ENCODE measurements around the gene LYPD8. TPM values are rescaled to one million over a fixed set of nuclear protein-coding genes. Genes with fewer than 3 reads are reported as not detected.

The LYPD8 gene
- polyA plus RNA-seq, 1 donor from 2014 or later: not detected

DNA sequence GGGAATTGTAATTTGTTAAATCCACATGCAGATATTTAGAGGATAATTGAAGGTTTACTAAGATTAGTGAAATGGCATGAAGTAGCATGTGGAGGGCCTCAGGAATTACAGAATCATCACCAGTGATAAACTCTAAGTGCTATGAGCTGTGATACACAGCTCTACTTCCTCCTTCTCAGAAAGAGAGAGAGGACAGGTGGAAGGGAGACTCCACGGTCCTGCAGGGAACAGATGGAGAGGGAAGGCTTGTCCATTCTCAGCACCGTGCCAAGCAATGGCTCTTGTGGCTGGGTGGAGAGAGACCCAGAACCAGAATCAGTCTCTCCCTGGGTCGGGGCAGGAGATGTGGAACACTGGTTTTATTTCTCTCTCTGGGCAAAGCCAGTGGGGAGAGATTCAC, 27.8 kb upstream of the LYPD8 start:
- Histone ChIP-seq H3K4me2 (ENCODE audit: low read length) (no peak overlapping the region), H4K20me1 (ENCODE audit: insufficient read depth) (no peaks in the 10 kb centered on the region), H3K9me2 (ENCODE audit: insufficient read depth, low read length) (no peaks in the 10 kb centered on the region), H3K27me3 (ENCODE audit: insufficient read depth, low read depth, low read length) (no peaks in the 10 kb centered on the region), H2AFZ (ENCODE audit: low read depth, low read length) (no peak overlapping the region), H3K79me2 (replicated peaks; ENCODE audit: insufficient read depth, low read length) (no peaks in the 10 kb centered on the region), H3F3A (ENCODE audit: insufficient read depth, low read length, poor library complexity, severe bottlenecking) (no peaks in the 10 kb centered on the region), H3K36me3 (ENCODE audit: insufficient read depth, low read length) (no peaks in the 10 kb centered on the region), H3K4me3 (ENCODE audit: low read length) (no peak overlapping the region), H3K27ac (ENCODE audit: low read length) (no peak overlapping the region), H3K9me3 (ENCODE audit: low read length) (no peaks in the 10 kb centered on the region), H3K9ac (ENCODE audit: low read length) (no peak overlapping the region)
- TF ChIP-seq SMC3 (conservative IDR thresholded peaks at IDR 0.05; ENCODE audit: poor library complexity) (no peak), EZH2 (IDR thresholded peaks at IDR 0.05; ENCODE audit: borderline replicate concordance, insufficient read depth, low read length, poor library complexity, severe bottlenecking) (no peak), TAF1 (IDR thresholded peaks at IDR 0.05; ENCODE audit: low read depth) (no peak), POLR2AphosphoS5 (IDR thresholded peaks at IDR 0.05) (no peak), RAD21 (conservative IDR thresholded peaks at IDR 0.05) (no peak), EP300 (conservative IDR thresholded peaks at IDR 0.05; ENCODE audit: poor library complexity, severe bottlenecking) (no peak), MXI1 (conservative IDR thresholded peaks at IDR 0.05; ENCODE audit: poor library complexity, severe bottlenecking) (no peak)
- TF ChIP-seq, protein P1, sequence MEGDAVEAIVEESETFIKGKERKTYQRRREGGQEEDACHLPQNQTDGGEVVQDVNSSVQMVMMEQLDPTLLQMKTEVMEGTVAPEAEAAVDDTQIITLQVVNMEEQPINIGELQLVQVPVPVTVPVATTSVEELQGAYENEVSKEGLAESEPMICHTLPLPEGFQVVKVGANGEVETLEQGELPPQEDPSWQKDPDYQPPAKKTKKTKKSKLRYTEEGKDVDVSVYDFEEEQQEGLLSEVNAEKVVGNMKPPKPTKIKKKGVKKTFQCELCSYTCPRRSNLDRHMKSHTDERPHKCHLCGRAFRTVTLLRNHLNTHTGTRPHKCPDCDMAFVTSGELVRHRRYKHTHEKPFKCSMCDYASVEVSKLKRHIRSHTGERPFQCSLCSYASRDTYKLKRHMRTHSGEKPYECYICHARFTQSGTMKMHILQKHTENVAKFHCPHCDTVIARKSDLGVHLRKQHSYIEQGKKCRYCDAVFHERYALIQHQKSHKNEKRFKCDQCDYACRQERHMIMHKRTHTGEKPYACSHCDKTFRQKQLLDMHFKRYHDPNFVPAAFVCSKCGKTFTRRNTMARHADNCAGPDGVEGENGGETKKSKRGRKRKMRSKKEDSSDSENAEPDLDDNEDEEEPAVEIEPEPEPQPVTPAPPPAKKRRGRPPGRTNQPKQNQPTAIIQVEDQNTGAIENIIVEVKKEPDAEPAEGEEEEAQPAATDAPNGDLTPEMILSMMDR (IDR thresholded peaks at IDR 0.05; ENCODE audit: poor library complexity, severe bottlenecking): no peak
- TF ChIP-seq, protein P2, sequence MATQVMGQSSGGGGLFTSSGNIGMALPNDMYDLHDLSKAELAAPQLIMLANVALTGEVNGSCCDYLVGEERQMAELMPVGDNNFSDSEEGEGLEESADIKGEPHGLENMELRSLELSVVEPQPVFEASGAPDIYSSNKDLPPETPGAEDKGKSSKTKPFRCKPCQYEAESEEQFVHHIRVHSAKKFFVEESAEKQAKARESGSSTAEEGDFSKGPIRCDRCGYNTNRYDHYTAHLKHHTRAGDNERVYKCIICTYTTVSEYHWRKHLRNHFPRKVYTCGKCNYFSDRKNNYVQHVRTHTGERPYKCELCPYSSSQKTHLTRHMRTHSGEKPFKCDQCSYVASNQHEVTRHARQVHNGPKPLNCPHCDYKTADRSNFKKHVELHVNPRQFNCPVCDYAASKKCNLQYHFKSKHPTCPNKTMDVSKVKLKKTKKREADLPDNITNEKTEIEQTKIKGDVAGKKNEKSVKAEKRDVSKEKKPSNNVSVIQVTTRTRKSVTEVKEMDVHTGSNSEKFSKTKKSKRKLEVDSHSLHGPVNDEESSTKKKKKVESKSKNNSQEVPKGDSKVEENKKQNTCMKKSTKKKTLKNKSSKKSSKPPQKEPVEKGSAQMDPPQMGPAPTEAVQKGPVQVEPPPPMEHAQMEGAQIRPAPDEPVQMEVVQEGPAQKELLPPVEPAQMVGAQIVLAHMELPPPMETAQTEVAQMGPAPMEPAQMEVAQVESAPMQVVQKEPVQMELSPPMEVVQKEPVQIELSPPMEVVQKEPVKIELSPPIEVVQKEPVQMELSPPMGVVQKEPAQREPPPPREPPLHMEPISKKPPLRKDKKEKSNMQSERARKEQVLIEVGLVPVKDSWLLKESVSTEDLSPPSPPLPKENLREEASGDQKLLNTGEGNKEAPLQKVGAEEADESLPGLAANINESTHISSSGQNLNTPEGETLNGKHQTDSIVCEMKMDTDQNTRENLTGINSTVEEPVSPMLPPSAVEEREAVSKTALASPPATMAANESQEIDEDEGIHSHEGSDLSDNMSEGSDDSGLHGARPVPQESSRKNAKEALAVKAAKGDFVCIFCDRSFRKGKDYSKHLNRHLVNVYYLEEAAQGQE (IDR thresholded peaks at IDR 0.05; ENCODE audit: borderline replicate concordance): no peak

DNA sequence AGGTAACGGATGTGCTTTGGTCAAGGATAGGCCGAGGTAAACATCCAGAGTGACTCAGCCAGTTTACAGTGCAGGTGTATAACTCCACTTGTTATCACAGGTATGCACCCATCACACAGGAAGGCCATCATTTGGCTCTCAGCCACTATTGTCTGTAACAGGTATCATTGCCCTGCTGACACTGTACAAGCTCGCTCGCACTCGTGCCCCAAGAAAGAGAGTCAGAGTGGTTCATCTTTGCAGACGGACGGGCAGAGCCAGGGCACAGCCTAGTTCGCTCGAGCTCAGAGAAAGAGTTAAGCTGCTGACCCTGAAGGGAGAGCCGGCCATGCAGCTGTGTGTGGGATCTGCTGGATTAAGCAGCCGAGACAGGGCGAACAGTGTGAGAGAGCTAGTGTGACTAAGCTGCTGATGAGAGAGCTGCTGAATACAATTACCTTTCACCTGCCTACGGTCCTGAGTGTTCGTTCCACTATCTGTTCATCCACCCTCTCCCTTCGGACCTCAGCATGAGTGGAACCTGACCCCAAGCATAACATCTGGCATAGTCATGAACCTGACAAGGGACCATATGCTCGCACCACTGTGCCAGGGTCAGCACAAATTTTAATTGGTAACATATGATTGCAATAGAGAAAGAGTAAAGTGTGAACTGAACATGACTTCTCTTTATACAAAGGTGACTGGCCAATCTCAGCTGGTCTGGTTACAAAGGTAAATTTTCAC, 27.0 kb upstream of the LYPD8 start:
- no peak overlapping the region for H3K4me3 ChIP-seq (ENCODE audit: low read length)
- H3K4me2 ChIP-seq (ENCODE audit: low read length): no peak overlapping the region
- H3K36me3 ChIP-seq (ENCODE audit: insufficient read depth, low read length): no peaks in the 10 kb centered on the region
- H3K27ac ChIP-seq (ENCODE audit: low read length): no peak overlapping the region
- H2AFZ ChIP-seq (ENCODE audit: low read depth, low read length): no peak overlapping the region
- no peak overlapping the region for H3K9ac ChIP-seq (ENCODE audit: low read length)
- no peaks in the 10 kb centered on the region for H3F3A ChIP-seq (ENCODE audit: insufficient read depth, low read length, poor library complexity, severe bottlenecking)
- no peaks in the 10 kb centered on the region for H3K79me2 ChIP-seq (replicated peaks; ENCODE audit: insufficient read depth, low read length)
- no peaks in the 10 kb centered on the region for H4K20me1 ChIP-seq (ENCODE audit: insufficient read depth)
- TF ChIP-seq TAF1 (IDR thresholded peaks at IDR 0.05; ENCODE audit: low read depth) (no peak), RAD21 (conservative IDR thresholded peaks at IDR 0.05) (no peak), MXI1 (conservative IDR thresholded peaks at IDR 0.05; ENCODE audit: poor library complexity, severe bottlenecking) (no peak), SMC3 (conservative IDR thresholded peaks at IDR 0.05; ENCODE audit: poor library complexity) (no peak), EZH2 (IDR thresholded peaks at IDR 0.05; ENCODE audit: borderline replicate concordance, insufficient read depth, low read length, poor library complexity, severe bottlenecking) (no peak), POLR2AphosphoS5 (IDR thresholded peaks at IDR 0.05) (no peak), EP300 (conservative IDR thresholded peaks at IDR 0.05; ENCODE audit: poor library complexity, severe bottlenecking) (no peak)
- TF ChIP-seq, protein P2 (IDR thresholded peaks at IDR 0.05; ENCODE audit: borderline replicate concordance): no peak
- TF ChIP-seq, protein P1 (IDR thresholded peaks at IDR 0.05; ENCODE audit: poor library complexity, severe bottlenecking): no peak
- no peaks in the 10 kb centered on the region for H3K27me3 ChIP-seq (ENCODE audit: insufficient read depth, low read depth, low read length)
- H3K9me3 ChIP-seq (ENCODE audit: low read length): no peaks in the 10 kb centered on the region
- H3K9me2 ChIP-seq (ENCODE audit: insufficient read depth, low read length): no peaks in the 10 kb centered on the region
